Ovary (tissue), 9 donors: ENCODE results near the gene ERFL. TPM values are rescaled to one million over a fixed set of nuclear protein-coding genes. Genes with fewer than 3 reads are reported as not detected.

ENCODE experiments used
- DNase-seq, 5 donors: peaks; one replicate each; pipeline ENCODE4 v3.0.0-alpha.2; 2019 to 2020
- H3K27ac ChIP-seq, 2 donors: fragments of 200-600 bp; one replicate each; pipeline versions ENCODE4 v1.5.1 to v1.8.0; 2019 to 2022
- H3K27me3 ChIP-seq: fragments of 200-600 bp; one replicate; pipeline ENCODE4 v1.8.0; 2022
- H3K36me3 ChIP-seq: fragments of 200-600 bp; sonication (generic); one replicate; pipeline ENCODE4 v1.5.1; 2019
- H3K4me1 ChIP-seq: one replicate; pipeline ENCODE4 v1.8.1; 2013; ENCODE audit warnings: mild to moderate bottlenecking, moderate library complexity; ENCODE audit not compliant: insufficient read depth
- H3K4me3 ChIP-seq: fragments of 200-600 bp; sonication (generic); one replicate; pipeline ENCODE4 v1.5.1; 2017
- H3K9me3 ChIP-seq, 2 donors: fragments of 200-600 bp in 1 of 2; sonication (generic) in 1 of 2; one replicate each; pipeline versions ENCODE4 v1.5.1 to v1.8.1; 2013 to 2019; ENCODE audit warnings: mild to moderate bottlenecking in 1 of 2, moderate library complexity in 1 of 2
- EP300 ChIP-seq: sonication (generic); formaldehyde crosslinking; IDR thresholded peaks from one replicate; pipeline ENCODE4 v1.6.1; 2017; ENCODE audit warnings: antibody characterized with exemption
- POLR2A ChIP-seq: fragments of 450-650 bp; IDR thresholded peaks from one replicate; pipeline ENCODE4 v1.6.1; 2017; ENCODE audit warnings: antibody characterized with exemption, mild to moderate bottlenecking, moderate library complexity
- WGBS, 3 donors: extraction: QIAGEN DNeasy Blood & Tissue Kit in 1 of 3; methylation state at CpG; one replicate each; pipeline versions ENCODE4 v1.1.5 to v1.1.7; 2013 to 2017; 5-methylcytosine and 5-hydroxymethylcytosine counted together
- intact Hi-C, 4 donors: fragments of 100-400 bp; cut with DNase I; formaldehyde crosslinking; loops; one replicate each; pipeline versions ENCODE4 v1.11.0 to v1.15.1; 2022 to 2023
- polyA plus RNA-seq, 2 donors: library from polyadenylated mRNA; stranded (reverse); fragments of 200-250 nt in 1 of 2; fragments of 350-450 nt in 1 of 2; fragmentation: Illumina TruSeq in 1 of 2; extraction: RNeasy Lipid Tissue Mini Kit (QIAGEN cat#74804) in 1 of 2; gene quantifications; one replicate each; pipeline ENCODE4 v1.2.3, GENCODE V29; 2013 to 2014
- total RNA-seq, 7 donors: library from RNA; depleted of rRNA in 2 of 7; stranded (reverse); fragments of >200 nt in 2 of 7; fragmentation: NEBNext Ultra II Directional in 3 of 7; extraction: Animal tissue kit (Norgen Biotek cat#: 25700) in 3 of 7; gene quantifications; one replicate each; pipeline versions ENCODE4 v1.1.0 to v1.2.4, GENCODE V29; 2016 to 2023
- TF ChIP-seq, protein P1 (sequence below), 3 donors: fragments of 450-650 bp in 2 of 3; fragments of 200-600 bp in 1 of 3; IDR thresholded peaks; one replicate each; pipeline versions ENCODE4 v1.5.1 to v1.8.0; 2016 to 2022; ENCODE audit warnings: antibody characterized with exemption in 3 of 3, mild to moderate bottlenecking in 1 of 3
- donor health status: DM: no; HTN: no; CAD: no; lungs with moderate emphysema.
- donor health status: DM: no; HTN: no; CAD: no.
- donor health status: Bipolar disorder and iron deficiency.
- donor health status: DM: yes; HTN: yes; CAD: no.
- donor health status: DM: no; HTN: no; CAD: no.
- donor health status: DM: yes; HTN: yes; CAD: no.

The ERFL gene
- total and polyA plus RNA-seq, 9 donors: 0.11 to 1.3 (median 0.44) TPM; not detected in 1

DNA sequence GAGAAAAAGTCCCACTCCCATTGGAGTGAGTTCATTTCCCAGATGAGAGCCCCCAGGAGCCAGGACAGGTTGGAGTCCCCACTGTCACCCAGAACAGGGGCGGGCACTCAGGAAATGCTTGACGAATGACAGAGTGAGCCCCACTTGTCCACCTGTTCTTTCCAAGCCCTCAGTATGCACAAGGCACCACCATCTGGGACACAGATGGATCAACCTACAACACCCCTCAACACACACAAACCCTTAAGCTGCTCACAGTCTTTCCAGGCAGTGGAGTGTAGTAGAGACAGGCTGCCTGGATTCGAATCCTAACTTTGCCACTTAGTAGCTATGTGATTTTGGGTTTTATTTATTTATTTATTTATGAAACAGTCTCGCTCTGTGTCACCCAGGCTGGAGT is 37.3 kb downstream of the ERFL start:
- no peak for DNase-seq
- Histone ChIP-seq H3K27ac (no peak overlapping the region), H3K9me3 (no peaks in the 10 kb centered on the region), H3K4me3 (no peak overlapping the region), H3K36me3 (no peaks in the 10 kb centered on the region), H3K27me3 (no peaks in the 10 kb centered on the region), H3K4me1 (no peaks in the 10 kb centered on the region)
- 91 to 98% (median 96%) methylated on average over 4 of the region's 4 CpGs for WGBS, 3 donors
- TF ChIP-seq, protein P1, sequence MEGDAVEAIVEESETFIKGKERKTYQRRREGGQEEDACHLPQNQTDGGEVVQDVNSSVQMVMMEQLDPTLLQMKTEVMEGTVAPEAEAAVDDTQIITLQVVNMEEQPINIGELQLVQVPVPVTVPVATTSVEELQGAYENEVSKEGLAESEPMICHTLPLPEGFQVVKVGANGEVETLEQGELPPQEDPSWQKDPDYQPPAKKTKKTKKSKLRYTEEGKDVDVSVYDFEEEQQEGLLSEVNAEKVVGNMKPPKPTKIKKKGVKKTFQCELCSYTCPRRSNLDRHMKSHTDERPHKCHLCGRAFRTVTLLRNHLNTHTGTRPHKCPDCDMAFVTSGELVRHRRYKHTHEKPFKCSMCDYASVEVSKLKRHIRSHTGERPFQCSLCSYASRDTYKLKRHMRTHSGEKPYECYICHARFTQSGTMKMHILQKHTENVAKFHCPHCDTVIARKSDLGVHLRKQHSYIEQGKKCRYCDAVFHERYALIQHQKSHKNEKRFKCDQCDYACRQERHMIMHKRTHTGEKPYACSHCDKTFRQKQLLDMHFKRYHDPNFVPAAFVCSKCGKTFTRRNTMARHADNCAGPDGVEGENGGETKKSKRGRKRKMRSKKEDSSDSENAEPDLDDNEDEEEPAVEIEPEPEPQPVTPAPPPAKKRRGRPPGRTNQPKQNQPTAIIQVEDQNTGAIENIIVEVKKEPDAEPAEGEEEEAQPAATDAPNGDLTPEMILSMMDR (IDR thresholded peaks at IDR 0.05): no peak
- no peak for TF ChIP-seq POLR2A
- TF ChIP-seq EP300: no peak
- intact Hi-C loops: no loop called here

DNA sequence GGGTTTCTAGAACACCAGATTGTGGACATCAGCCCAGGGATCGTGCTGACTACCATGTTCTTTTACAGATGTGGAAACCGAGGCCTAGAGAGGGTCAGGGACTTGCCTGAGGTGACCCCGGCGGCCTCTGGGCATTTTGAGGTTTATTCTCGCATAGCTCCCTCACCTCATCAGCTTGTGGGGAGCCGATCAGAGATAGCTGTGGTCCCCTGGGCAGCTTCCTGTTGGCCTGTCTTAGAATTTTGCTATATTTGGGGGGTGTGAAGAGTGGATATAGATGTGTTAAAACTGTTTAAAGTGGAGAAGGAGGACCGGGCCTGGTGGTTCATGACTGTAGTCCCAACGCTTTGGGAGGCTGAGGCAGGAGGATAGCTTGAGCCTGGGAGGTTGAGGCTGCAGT is 38.4 kb downstream of the ERFL start:
- Histone ChIP-seq H3K27ac (no peak overlapping the region), H3K9me3 (no peaks in the 10 kb centered on the region), H3K36me3 (no peaks in the 10 kb centered on the region), H3K4me1 (peaks cover 3% of the 10 kb centered on the region), H3K27me3 (no peaks in the 10 kb centered on the region), H3K4me3 (no peak overlapping the region)
- intact Hi-C loops: no loop called here
- DNase-seq: no peak
- WGBS, 3 donors: 89 to 91% (median 90%) methylated on average over 8 of the region's 8 CpGs
- no peak for TF ChIP-seq POLR2A

DNA sequence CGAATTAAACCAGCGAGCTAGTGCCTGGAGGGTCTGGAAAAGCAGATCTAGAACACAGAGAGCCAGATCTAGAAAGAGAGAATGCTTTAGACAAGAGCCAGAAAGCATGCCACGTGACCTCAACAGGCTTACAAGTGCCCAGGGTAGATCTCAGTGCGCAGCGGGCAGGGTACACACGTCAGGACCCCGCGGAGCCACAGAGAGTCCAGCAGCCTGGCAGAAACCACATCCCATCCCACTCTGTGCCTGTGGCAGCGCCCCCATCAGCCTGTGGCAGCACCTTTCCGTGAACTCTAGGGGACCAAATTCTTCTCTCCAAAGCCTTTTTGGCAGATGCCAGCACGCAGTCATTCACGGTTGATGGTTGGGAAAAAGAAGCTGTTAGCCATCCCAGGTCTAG is 39.3 kb downstream of the ERFL start:
- intact Hi-C loops: no loop called here
- no peaks in the 10 kb centered on the region for H3K36me3 ChIP-seq

DNA sequence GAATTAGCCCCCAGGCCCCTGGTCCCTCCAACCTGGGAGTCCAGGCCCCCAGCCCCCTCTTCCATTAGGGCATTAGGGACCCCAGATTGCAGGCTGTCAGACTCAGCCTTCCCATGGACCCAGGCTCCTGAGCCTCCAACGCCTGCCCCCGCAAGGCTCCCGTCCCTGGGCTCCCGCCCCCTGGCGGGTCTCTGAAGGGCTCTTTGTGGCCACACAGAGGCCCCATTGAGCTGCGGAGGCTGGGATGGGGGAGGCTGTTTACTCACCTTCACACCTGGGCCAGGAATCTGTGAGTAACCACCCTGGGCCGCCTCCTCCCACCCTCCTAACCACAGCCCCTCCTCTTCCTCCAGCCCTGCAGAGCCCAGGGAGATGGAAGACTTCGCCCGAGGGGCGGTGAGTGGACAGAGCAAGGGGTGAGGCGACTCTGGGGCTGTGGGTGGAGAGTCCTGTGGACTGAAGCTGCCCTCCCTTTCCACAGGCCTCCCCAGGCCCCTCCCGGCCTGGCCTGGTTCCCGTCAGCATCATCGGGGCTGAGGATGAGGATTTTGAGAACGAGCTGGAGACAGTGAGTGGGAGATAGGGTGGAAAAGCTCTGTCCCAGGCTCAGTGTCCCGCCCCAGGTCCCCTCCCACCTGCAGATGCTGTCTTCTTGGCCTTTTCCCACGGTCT is 40.4 kb downstream of the ERFL start:
- WGBS, 3 donors: 56 to 63% (median 62%) methylated on average over 17 of the region's 17 CpGs
- no peaks in the 10 kb centered on the region for H3K27me3 ChIP-seq
- intact Hi-C loops: no loop called here
- H3K4me3 ChIP-seq: no peak overlapping the region
- no peak for DNase-seq
- H3K4me1 ChIP-seq: peaks cover 6% of the 10 kb centered on the region
- no peaks in the 10 kb centered on the region for H3K9me3 ChIP-seq
- no peaks in the 10 kb centered on the region for H3K36me3 ChIP-seq
- H3K27ac ChIP-seq: no peak overlapping the region
- TF ChIP-seq POLR2A (no peak), EP300 (no peak)
- TF ChIP-seq, protein P1 (IDR thresholded peaks at IDR 0.05): no peak

More for the DNA sequence above, 39.3 kb downstream of the ERFL start:
- Histone ChIP-seq H3K9me3 (no peaks in the 10 kb centered on the region), H3K27ac (no peak overlapping the region), H3K4me1 (peaks cover 6% of the 10 kb centered on the region), H3K4me3 (no peak overlapping the region), H3K27me3 (no peaks in the 10 kb centered on the region)
- DNase-seq: no peak
- TF ChIP-seq, protein P1 (IDR thresholded peaks at IDR 0.05): no peak
- TF ChIP-seq POLR2A: no peak
- no peak for TF ChIP-seq EP300
- 85 to 93% (median 88%) methylated on average over 12 of the region's 12 CpGs for WGBS, 3 donors
